Measurements from ENCODE around the gene RAMP1. TPM values are rescaled to one million over a fixed set of nuclear protein-coding genes. Genes with fewer than 3 reads are reported as not detected.

Gene RAMP1
- total RNA-seq, 1 donor from 2014 or later: 9.1 TPM

DNA sequence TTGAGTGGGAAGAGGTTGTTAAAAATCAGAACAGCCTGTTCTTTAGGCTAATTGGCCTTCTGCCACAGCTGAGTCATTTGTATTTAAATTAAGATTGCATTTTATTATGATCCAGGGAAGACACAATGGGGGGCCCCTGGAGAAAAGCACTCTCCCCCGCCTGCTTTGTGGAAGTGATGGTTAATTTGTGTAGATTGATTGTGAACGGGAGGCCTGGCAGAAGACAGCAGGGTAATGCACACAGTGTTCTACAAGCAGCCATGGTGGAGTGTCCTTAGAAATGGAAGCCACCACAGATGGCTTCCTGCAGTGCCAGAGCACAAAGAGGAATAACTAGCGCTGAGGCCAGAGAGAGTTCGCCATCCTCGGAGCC, 19.6 kb downstream of the RAMP1 start:
- H3K4me3 Mint-ChIP-seq (ENCODE audit: unreplicated experiment): no peak overlapping the region
- H3K27ac Mint-ChIP-seq (ENCODE audit: unreplicated experiment): no peak overlapping the region

DNA sequence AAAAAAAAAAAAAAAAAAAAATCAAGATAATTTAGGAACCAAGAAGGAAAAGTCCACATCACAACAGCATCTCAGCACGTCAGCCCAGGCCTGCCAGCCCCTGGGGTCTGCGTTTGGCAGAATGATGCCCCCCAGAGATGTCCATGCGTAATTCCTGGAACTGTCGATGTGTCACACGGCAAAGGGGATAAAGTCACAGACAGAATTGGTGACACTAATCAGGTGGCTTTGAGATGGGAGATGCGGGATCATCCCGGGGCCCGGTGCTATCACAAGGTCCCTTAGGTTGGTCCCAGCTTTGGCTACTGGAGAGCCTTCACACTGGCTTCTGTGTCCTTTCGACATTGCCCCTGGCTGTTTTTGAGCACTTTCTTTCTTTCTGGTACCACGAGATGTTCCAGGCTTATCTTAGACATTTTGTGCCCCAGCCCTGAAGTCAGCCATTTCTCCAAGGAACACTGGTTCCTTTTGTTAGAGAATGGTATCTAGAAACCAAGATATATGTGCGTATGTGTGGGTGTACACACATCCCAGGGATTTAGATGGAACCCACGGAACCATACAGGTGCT, 20.7 kb downstream of the RAMP1 start:
- FAIRE-seq: no peak
- Mint-ChIP-seq H3K9me3 (ENCODE audit: unreplicated experiment) (no peaks in the 10 kb centered on the region), H3K36me3 (ENCODE audit: low read depth, unreplicated experiment) (peaks cover 9% of the 10 kb centered on the region), H3K27ac (ENCODE audit: unreplicated experiment) (no peak overlapping the region), H3K27me3 (ENCODE audit: low read depth, unreplicated experiment) (peaks cover 1% of the 10 kb centered on the region), H3K4me1 (ENCODE audit: low read depth, unreplicated experiment) (no peaks in the 10 kb centered on the region), H3K4me3 (ENCODE audit: unreplicated experiment) (no peak overlapping the region)
- Histone ChIP-seq H3K4me3 (ENCODE audit: insufficient read depth, low read depth, low read length) (no peak overlapping the region), H3K4me2 (ENCODE audit: low read length) (no peak overlapping the region), H3K9ac (ENCODE audit: low read length) (no peak overlapping the region), H3K79me2 (ENCODE audit: insufficient read depth, low read length) (no peaks in the 10 kb centered on the region), H4K20me1 (ENCODE audit: insufficient read depth, low read length) (no peaks in the 10 kb centered on the region), H3K9me3 (ENCODE audit: insufficient read depth, low read depth, low read length) (no peaks in the 10 kb centered on the region), H3K36me3 (ENCODE audit: insufficient read depth, low read length) (no peaks in the 10 kb centered on the region), H2AFZ (ENCODE audit: low read depth, low read length) (no peak overlapping the region), H3K27ac (ENCODE audit: low read depth, low read length) (no peak overlapping the region), H3K27me3 (ENCODE audit: insufficient read depth, low read length) (no peaks in the 10 kb centered on the region), H3K4me1 (ENCODE audit: insufficient read depth, low read length) (peaks cover 6% of the 10 kb centered on the region)
- TF ChIP-seq, protein P1, sequence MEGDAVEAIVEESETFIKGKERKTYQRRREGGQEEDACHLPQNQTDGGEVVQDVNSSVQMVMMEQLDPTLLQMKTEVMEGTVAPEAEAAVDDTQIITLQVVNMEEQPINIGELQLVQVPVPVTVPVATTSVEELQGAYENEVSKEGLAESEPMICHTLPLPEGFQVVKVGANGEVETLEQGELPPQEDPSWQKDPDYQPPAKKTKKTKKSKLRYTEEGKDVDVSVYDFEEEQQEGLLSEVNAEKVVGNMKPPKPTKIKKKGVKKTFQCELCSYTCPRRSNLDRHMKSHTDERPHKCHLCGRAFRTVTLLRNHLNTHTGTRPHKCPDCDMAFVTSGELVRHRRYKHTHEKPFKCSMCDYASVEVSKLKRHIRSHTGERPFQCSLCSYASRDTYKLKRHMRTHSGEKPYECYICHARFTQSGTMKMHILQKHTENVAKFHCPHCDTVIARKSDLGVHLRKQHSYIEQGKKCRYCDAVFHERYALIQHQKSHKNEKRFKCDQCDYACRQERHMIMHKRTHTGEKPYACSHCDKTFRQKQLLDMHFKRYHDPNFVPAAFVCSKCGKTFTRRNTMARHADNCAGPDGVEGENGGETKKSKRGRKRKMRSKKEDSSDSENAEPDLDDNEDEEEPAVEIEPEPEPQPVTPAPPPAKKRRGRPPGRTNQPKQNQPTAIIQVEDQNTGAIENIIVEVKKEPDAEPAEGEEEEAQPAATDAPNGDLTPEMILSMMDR (IDR thresholded peaks at IDR 0.05; ENCODE audit: insufficient read depth, low read depth, low read length): no peak
- TF ChIP-seq EZH2 (IDR thresholded peaks at IDR 0.05; ENCODE audit: insufficient read depth, low read length): no peak
- DNase-seq (ENCODE audit: low read depth): no peak

More for the DNA sequence above, 19.6 kb downstream of the RAMP1 start:
- Mint-ChIP-seq H3K9me3 (ENCODE audit: unreplicated experiment) (no peaks in the 10 kb centered on the region), H3K27me3 (ENCODE audit: low read depth, unreplicated experiment) (peaks cover 1% of the 10 kb centered on the region), H3K4me1 (ENCODE audit: low read depth, unreplicated experiment) (peaks cover 5% of the 10 kb centered on the region), H3K36me3 (ENCODE audit: low read depth, unreplicated experiment) (peaks cover 9% of the 10 kb centered on the region)
- DNase-seq (ENCODE audit: low read depth): no peak
- Histone ChIP-seq H3K79me2 (ENCODE audit: insufficient read depth, low read length) (no peaks in the 10 kb centered on the region), H3K4me2 (ENCODE audit: low read length) (no peak overlapping the region), H3K27me3 (ENCODE audit: insufficient read depth, low read length) (no peaks in the 10 kb centered on the region), H3K9me3 (ENCODE audit: insufficient read depth, low read depth, low read length) (no peaks in the 10 kb centered on the region), H2AFZ (ENCODE audit: low read depth, low read length) (no peak overlapping the region), H3K9ac (ENCODE audit: low read length) (no peak overlapping the region), H3K36me3 (ENCODE audit: insufficient read depth, low read length) (no peaks in the 10 kb centered on the region), H4K20me1 (ENCODE audit: insufficient read depth, low read length) (no peaks in the 10 kb centered on the region), H3K4me1 (ENCODE audit: insufficient read depth, low read length) (peaks cover 16% of the 10 kb centered on the region), H3K4me3 (ENCODE audit: insufficient read depth, low read depth, low read length) (no peak overlapping the region), H3K27ac (ENCODE audit: low read depth, low read length) (no peak overlapping the region)
- TF ChIP-seq, protein P1 (IDR thresholded peaks at IDR 0.05; ENCODE audit: insufficient read depth, low read depth, low read length): no peak
- no peak for TF ChIP-seq EZH2 (IDR thresholded peaks at IDR 0.05; ENCODE audit: insufficient read depth, low read length)
- no peak for FAIRE-seq
